ENCODE data around the gene OSBPL10.
"Not testable (repeated sequence)": the region's sequence is repeated elsewhere in the genome, so short reads cannot be mapped to it uniquely, and the experiment has no call there.

The OSBPL10 gene

DNA sequence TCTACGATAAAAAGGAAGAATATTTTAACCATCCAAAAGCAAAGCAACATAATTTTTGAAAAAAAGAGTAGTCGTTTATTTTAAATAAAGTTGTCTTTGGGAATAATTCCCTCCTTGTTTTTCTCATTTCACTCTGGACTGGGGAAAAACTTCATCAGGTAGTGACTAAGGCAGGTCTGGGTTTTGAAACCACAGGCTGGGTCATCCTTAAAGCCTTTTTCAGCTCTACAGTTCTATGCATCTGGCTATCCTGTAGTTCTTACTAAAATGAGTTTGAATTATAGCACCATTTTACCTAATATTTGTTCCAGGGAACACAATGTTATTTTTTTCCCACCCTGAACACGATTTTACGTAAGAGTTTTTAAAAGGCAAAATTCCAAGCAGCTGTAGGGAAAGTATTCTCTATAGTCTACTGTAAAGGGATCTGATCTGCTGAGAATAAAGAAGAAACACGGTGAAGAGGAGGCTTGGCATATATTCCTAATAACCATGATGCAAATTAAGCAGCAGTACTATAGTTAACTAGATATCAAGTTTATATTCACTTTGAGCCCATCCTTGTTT, 107.7 kb downstream of the OSBPL10 start:
- no peak for DNase-seq (ENCODE audit: low read depth, low spot score)
- ChIA-PET CTCF (no interaction called here), POLR2A (no interaction called here)
- TF ChIP-seq, protein P1, sequence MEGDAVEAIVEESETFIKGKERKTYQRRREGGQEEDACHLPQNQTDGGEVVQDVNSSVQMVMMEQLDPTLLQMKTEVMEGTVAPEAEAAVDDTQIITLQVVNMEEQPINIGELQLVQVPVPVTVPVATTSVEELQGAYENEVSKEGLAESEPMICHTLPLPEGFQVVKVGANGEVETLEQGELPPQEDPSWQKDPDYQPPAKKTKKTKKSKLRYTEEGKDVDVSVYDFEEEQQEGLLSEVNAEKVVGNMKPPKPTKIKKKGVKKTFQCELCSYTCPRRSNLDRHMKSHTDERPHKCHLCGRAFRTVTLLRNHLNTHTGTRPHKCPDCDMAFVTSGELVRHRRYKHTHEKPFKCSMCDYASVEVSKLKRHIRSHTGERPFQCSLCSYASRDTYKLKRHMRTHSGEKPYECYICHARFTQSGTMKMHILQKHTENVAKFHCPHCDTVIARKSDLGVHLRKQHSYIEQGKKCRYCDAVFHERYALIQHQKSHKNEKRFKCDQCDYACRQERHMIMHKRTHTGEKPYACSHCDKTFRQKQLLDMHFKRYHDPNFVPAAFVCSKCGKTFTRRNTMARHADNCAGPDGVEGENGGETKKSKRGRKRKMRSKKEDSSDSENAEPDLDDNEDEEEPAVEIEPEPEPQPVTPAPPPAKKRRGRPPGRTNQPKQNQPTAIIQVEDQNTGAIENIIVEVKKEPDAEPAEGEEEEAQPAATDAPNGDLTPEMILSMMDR (IDR thresholded peaks at IDR 0.05; ENCODE audit: insufficient read depth, low read length, missing control alignments) = no peak
- H3K4me3 ChIP-seq (ENCODE audit: low read depth, low read length) = no peak overlapping the region

DNA sequence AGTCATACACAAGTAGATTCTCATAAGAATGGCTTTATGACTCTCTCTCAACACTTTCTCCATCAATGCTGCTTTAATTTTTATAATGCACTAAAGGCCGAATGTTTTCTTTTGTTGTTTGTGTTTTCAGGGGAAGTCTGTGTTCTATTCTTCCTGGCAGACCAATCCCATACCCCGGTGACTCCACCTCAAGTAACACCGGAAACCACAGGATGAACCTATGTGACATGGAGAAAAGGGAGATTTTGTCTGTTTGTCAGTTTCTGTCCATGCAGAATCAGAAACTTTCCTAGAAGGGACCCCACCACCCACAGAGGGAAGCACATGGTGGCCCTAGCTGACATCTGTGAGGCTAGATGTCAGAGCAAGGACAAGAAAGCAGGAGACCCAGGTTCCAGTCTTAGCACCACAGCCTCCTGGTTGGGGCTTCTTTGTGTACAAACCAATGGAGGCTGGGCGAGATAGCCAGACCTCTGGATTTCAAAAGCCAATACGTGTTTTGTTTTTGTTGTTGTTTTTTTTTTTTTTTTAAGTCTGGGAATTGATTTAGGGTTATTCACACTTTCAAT, 109.0 kb downstream of the OSBPL10 start:
- ChIA-PET POLR2A (no interaction called here), CTCF (no interaction called here)
- H3K4me3 ChIP-seq (ENCODE audit: low read depth, low read length) = no peak overlapping the region
- TF ChIP-seq, protein P1 (IDR thresholded peaks at IDR 0.05; ENCODE audit: insufficient read depth, low read length, missing control alignments) = no peak
- no peak for DNase-seq (ENCODE audit: low read depth, low spot score)

DNA sequence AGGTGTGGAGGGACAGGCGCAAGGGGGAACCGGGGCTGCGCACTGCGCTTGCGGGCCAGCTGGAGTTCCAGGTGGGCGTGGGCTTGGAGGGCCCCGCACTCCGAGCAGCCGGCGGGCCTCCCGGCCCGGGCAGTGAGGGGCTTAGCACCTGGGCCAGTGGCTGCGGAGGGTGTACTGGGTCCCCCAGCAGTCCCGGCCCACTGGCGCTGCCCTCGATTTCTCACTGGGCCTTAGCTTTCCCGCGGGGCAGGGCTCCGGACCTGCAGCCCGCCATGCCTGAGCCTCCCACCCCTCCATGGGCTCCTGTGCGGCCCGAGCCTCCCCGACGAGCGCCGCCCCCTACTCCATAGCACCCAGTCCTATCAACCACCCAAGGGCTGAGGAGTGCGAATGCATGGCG, 111.0 kb downstream of the OSBPL10 start:
- CTCF ChIA-PET; H3K4me3 ChIP-seq (ENCODE audit: low read depth, low read length); POLR2A ChIA-PET; DNase-seq (ENCODE audit: low read depth, low spot score): not testable (repeated sequence)

DNA sequence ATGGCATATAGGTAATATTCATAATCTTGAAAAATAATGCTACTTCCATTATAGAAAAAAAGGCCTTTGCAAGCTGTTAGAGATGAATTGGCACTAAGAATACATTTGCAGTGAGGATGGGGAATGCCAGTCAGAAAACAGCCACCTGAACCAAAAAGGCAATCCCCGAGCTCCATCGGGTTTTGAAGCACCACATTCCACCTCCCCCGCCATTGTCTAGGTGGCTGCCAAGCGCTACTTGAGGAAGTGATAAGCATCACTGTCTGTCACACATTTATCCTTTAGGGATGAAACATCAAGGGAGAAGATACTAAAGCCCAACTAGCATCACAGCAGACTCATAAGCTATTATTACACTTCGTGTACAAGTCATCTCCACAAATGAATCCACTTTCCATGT, 112.8 kb downstream of the OSBPL10 start:
- ChIA-PET CTCF (no interaction called here), POLR2A (no interaction called here)
- DNase-seq (ENCODE audit: low read depth, low spot score) = no peak
- H3K4me3 ChIP-seq (ENCODE audit: low read depth, low read length) = no peak overlapping the region
- TF ChIP-seq, protein P1 (IDR thresholded peaks at IDR 0.05; ENCODE audit: insufficient read depth, low read length, missing control alignments) = no peak

DNA sequence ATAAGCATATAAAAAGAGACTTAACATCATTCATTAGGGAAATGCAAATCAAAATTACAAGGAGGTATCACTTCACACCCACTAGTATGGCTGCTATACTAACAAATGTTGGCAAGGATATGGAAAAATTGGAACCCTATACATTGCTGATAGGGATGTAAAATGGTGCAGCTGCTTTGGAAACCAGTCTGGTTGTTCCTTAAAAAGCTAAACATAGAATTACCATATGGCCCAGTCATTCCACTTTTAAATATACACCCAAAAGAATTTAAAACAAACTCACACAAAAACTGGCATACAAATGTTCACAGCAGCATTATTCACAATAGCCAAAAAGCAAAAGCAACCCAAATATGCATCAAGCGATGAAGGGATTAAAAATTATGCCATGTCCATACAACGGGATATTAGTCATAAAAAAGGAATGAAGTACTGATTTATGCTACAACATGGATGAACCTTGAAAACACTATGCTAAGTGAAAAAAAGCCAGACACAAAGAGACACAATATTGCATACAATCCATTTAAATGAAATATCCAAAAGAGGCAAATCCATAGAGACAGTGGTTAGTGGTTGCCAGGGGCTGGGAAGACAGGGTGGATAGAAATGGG, 118.3 kb downstream of the OSBPL10 start:
- H3K4me3 ChIP-seq (ENCODE audit: low read depth, low read length) = no peak overlapping the region
- CTCF ChIA-PET = no interaction called here
- TF ChIP-seq, protein P1 (IDR thresholded peaks at IDR 0.05; ENCODE audit: insufficient read depth, low read length, missing control alignments) = no peak
- POLR2A ChIA-PET = no interaction called here
- no peak for DNase-seq (ENCODE audit: low read depth, low spot score)

DNA sequence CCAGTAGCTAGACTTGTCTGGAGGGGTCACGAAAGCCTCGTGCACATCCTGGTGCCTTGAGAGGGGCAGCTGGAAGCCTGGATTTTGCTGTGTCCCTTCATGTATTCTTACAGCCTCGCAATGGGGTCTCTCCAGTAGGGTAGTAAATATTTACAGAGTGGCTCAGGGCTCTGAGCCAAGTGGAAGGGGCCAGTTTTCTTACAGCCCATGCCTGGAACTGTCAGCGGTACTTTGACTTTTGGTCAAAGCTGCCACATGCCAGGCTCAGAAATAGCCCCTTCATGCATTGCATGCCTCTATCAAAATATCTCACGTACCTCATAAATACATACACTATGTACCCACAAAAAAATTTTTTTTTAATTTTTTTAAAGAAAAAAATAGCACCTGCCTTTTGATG, 119.2 kb downstream of the OSBPL10 start:
- no peak overlapping the region for H3K4me3 ChIP-seq (ENCODE audit: low read depth, low read length)
- ChIA-PET CTCF (interaction anchor here (1.2 kb wide), 1 partner anchor 20 kb away, joined by 3 read pairs; no protein-coding TSS in a partner anchor), POLR2A (no interaction called here)
- DNase-seq (ENCODE audit: low read depth, low spot score) = no peak
- TF ChIP-seq, protein P1 (IDR thresholded peaks at IDR 0.05; ENCODE audit: insufficient read depth, low read length, missing control alignments) = no peak

DNA sequence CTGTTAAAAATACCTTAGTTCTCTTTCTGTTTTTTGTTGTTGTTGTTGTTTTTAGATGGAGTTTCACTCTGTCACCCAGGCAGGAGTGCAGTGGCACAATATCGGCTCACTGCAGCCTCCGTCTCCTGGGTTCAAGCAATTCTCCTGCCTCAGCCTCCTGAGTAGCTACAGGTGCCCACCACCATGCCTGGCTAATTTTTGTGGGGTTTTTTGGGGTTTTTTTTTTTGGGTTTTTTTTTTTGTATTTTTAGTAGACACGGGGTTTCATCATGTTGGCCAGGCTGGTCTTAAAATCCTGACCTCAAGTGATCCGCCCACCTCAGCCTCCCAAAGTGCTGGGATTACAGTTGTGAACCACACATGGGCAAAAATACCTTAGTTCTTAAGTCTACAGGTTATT, 120.4 kb downstream of the OSBPL10 start:
- CTCF ChIA-PET; H3K4me3 ChIP-seq (ENCODE audit: low read depth, low read length); POLR2A ChIA-PET; DNase-seq (ENCODE audit: low read depth, low spot score): not testable (repeated sequence)
